ENCODE data around the gene SYK.

- TF ChIP-seq CTCF (IDR thresholded peaks at IDR 0.05) (no peak), ZFX (IDR thresholded peaks at IDR 0.05; ENCODE audit: borderline replicate concordance) (no peak)
These were observed 97.7 kb downstream of the SYK start for GRCh38 chr9:90899287-90899686.
